GM12875 (cell line): ENCODE results near the gene TPM2.

ENCODE experiments used
- H3K4me3 ChIP-seq: one replicate; pipeline ENCODE4 v1.5.1; 2011; ENCODE audit warnings: low read depth, low read length, control low read depth
- CTCF ChIP-seq: IDR thresholded peaks from 2 replicates; pipeline ENCODE4 v1.5.1; 2011; ENCODE audit warnings: low read depth, mild to moderate bottlenecking, control low read depth, inconsistent platforms, low read length, moderate library complexity, borderline replicate concordance; ENCODE audit not compliant: insufficient read depth

TPM2 gene

GRCh38 chr9:35636135-35636876 lies 53.4 kb downstream of the TPM2 start:
- no peak overlapping the region for H3K4me3 ChIP-seq
- TF ChIP-seq CTCF, result no peak

- no peak overlapping the region for H3K4me3 ChIP-seq
- TF ChIP-seq CTCF, result no peak
Observed at GRCh38 chr9:35635730-35636129, 54.0 kb downstream of the TPM2 start.
